Smooth muscle cell (in vitro differentiated cells): ENCODE measurements around the gene ASAP2. TPM values are rescaled to one million over a fixed set of nuclear protein-coding genes. Genes with fewer than 3 reads are reported as not detected.

Experiments used
- DNase-seq: peaks from one replicate; lab custom pipeline; 2025; ENCODE audit not compliant: unreplicated experiment; lab: John Stamatoyannopoulos, UW
- H2AFZ ChIP-seq: fragments of 200-600 bp; sonication (generic); 2 replicates; pipeline ENCODE4 v1.6.0; 2016; ENCODE audit warnings: antibody characterized with exemption, low read depth, mild to moderate bottlenecking
- H3F3A ChIP-seq: fragments of 200-600 bp; sonication (generic); 2 replicates; pipeline ENCODE4 v1.6.0; 2017; ENCODE audit warnings: antibody characterized with exemption, low read depth
- H3K27ac ChIP-seq: fragments of 200-600 bp; sonication (generic); 2 replicates; pipeline ENCODE4 v1.5.1; 2016; ENCODE audit warnings: low read depth, mild to moderate bottlenecking
- H3K27me3 ChIP-seq: fragments of 200-600 bp; sonication (generic); 2 replicates; pipeline ENCODE4 v1.6.1; 2016; ENCODE audit warnings: low read depth, mild to moderate bottlenecking
- H3K36me3 ChIP-seq: fragments of 200-600 bp; sonication (generic); 2 replicates; pipeline ENCODE4 v1.5.1; 2016; ENCODE audit warnings: low read depth
- H3K4me1 ChIP-seq: fragments of 200-600 bp; sonication (generic); 2 replicates; pipeline ENCODE4 v1.5.1; 2016; ENCODE audit warnings: low read depth
- H3K4me2 ChIP-seq: fragments of 200-600 bp; sonication (generic); 2 replicates; pipeline ENCODE4 v1.6.0; 2016; ENCODE audit warnings: mild to moderate bottlenecking
- H3K4me3 ChIP-seq: fragments of 200-600 bp; sonication (generic); 2 replicates; pipeline ENCODE4 v1.5.1; 2016; ENCODE audit warnings: mild to moderate bottlenecking
- H3K79me2 ChIP-seq: fragments of 200-600 bp; sonication (generic); 2 replicates; pipeline ENCODE4 v1.6.0; 2016; ENCODE audit warnings: low read depth, mild to moderate bottlenecking
- H3K9ac ChIP-seq: fragments of 200-600 bp; sonication (generic); 2 replicates; pipeline ENCODE4 v1.6.0; 2016; ENCODE audit warnings: low read depth
- H3K9me3 ChIP-seq: fragments of 200-600 bp; sonication (generic); replicated peaks from 2 replicates; pipeline ENCODE4 v1.5.1; 2016; ENCODE audit warnings: low read depth
- H4K20me1 ChIP-seq: fragments of 200-600 bp; sonication (generic); 2 replicates; pipeline ENCODE4 v1.6.0; 2016; ENCODE audit warnings: low read depth
- CTCF ChIP-seq: fragments of 200-600 bp; sonication (generic); IDR thresholded peaks from 2 replicates; pipeline ENCODE4 v1.5.1; 2017; ENCODE audit warnings: borderline replicate concordance, mild to moderate bottlenecking, antibody characterized with exemption; ENCODE audit not compliant: insufficient read depth, poor library complexity, severe bottlenecking
- WGBS: methylation state at CpG from one replicate; pipeline ENCODE4 v1.1.7; 2016; ENCODE audit warnings: low lambda C conversion rate; 5-methylcytosine and 5-hydroxymethylcytosine counted together
- polyA plus RNA-seq: library from polyadenylated mRNA; unstranded; fragments of >200 nt; fragmentation: Nextera tagmentation; extraction: Ambion mirVana; gene quantifications from 2 replicates; pipeline ENCODE4 v1.2.1, GENCODE V29; 2016
- total RNA-seq: library from RNA; depleted of rRNA; stranded (reverse); fragments of >200 nt; gene quantifications from 2 replicates; pipeline ENCODE4 v1.2.3, GENCODE V29; 2014

The ASAP2 gene
- total and polyA plus RNA-seq, 2 experiments from 2014 or later, result 8.8 to 23.1 TPM

GRCh38 chr2:9251154-9252001, 44.8 kb downstream of the ASAP2 start:
- H4K20me1 ChIP-seq, result peaks cover 11% of the 10 kb centered on the region
- peak overlapping the region; percentile 63 for H3K27ac ChIP-seq
- peaks cover 7% of the 10 kb centered on the region for H3K4me1 ChIP-seq
- WGBS, result 79% methylated on average over 16 of the region's 16 CpGs
- H3K9me3 ChIP-seq, result no peaks in the 10 kb centered on the region
- H3K27me3 ChIP-seq, result no peaks in the 10 kb centered on the region
- H3K4me2 ChIP-seq, result peak overlapping the region; percentile 3
- H3K4me3 ChIP-seq, result no peak overlapping the region
- peaks cover 86% of the 10 kb centered on the region for H3K79me2 ChIP-seq
- H2AFZ ChIP-seq, result no peak overlapping the region
- no peak for TF ChIP-seq CTCF
- no peak overlapping the region for H3K9ac ChIP-seq
- no peak for DNase-seq
- H3F3A ChIP-seq, result no peaks in the 10 kb centered on the region
- H3K36me3 ChIP-seq, result no peaks in the 10 kb centered on the region

DNA sequence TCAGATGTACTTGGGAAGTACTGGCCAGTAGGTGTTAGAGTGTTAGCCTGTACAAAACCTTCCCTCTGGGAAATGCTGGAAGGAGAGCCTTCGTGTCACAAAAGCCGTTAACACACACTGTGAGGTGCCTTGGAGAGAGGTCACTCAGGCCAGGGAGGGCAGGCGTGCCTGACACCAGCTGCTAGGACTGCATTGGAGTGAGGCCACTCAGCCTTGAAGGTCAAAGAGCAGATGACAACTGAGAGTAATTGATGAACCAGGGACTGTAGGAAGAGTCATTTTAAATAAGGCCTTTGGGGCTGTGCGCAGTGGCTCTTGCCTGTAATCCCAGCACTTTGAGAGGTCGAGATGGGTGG, 45.4 kb downstream of the ASAP2 start:
- Histone ChIP-seq H4K20me1 (peaks cover 16% of the 10 kb centered on the region), H3K4me1 (peaks cover 7% of the 10 kb centered on the region), H3K9me3 (no peaks in the 10 kb centered on the region), H3K79me2 (peaks cover 84% of the 10 kb centered on the region), H3K36me3 (no peaks in the 10 kb centered on the region), H3K27me3 (no peaks in the 10 kb centered on the region), H2AFZ (no peak overlapping the region), H3F3A (no peaks in the 10 kb centered on the region), H3K27ac (peak overlapping the region; percentile 63), H3K4me3 (no peak overlapping the region), H3K4me2 (no peak overlapping the region), H3K9ac (no peak overlapping the region)
- DNase-seq, result no peak
- no peak for TF ChIP-seq CTCF
- WGBS, result 85% methylated on average over 5 of the region's 5 CpGs

- H3K36me3 ChIP-seq, result no peaks in the 10 kb centered on the region
- WGBS, result 91% methylated on average over 4 of the region's 4 CpGs
- no peak overlapping the region for H3K9ac ChIP-seq
- H2AFZ ChIP-seq, result no peak overlapping the region
- H4K20me1 ChIP-seq, result peaks cover 28% of the 10 kb centered on the region
- H3K4me2 ChIP-seq, result no peak overlapping the region
- no peak overlapping the region for H3K27ac ChIP-seq
- no peak for DNase-seq
- H3K79me2 ChIP-seq, result peaks cover 77% of the 10 kb centered on the region
- H3K9me3 ChIP-seq, result no peaks in the 10 kb centered on the region
- H3F3A ChIP-seq, result no peaks in the 10 kb centered on the region
- no peaks in the 10 kb centered on the region for H3K27me3 ChIP-seq
- no peak for TF ChIP-seq CTCF
- H3K4me1 ChIP-seq, result peaks cover 10% of the 10 kb centered on the region
- no peak overlapping the region for H3K4me3 ChIP-seq
Observed at GRCh38 chr2:9255416-9255815, 48.8 kb downstream of the ASAP2 start.

DNA sequence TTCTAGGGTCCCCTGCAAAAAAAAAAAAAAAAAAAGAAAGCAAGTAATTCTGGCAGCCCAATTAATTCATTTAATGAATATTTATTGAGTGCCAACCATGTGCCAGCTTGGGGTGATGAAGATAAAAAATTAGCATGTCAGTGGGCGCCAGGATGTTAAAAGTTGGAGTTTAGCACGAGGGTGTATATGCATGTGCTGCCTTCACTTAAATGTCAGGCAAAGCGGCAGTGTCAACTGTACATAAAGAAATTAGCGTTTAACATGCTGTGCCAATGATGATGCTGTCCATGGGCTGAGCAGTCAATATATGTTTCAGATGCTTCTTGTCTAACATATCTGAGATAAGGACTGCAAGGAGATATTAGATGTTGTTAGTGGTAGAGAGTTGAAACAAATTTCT, 49.5 kb downstream of the ASAP2 start:
- no peak overlapping the region for H2AFZ ChIP-seq
- no peak overlapping the region for H3K4me2 ChIP-seq
- H3K9me3 ChIP-seq, result no peaks in the 10 kb centered on the region
- peaks cover 36% of the 10 kb centered on the region for H4K20me1 ChIP-seq
- no peak for TF ChIP-seq CTCF
- peaks cover 9% of the 10 kb centered on the region for H3K4me1 ChIP-seq
- H3F3A ChIP-seq, result no peaks in the 10 kb centered on the region
- H3K4me3 ChIP-seq, result no peak overlapping the region
- no peak overlapping the region for H3K27ac ChIP-seq
- no peaks in the 10 kb centered on the region for H3K36me3 ChIP-seq
- DNase-seq, result no peak
- no peak overlapping the region for H3K9ac ChIP-seq
- peaks cover 79% of the 10 kb centered on the region for H3K79me2 ChIP-seq
- 93% methylated on average over 4 of the region's 4 CpGs for WGBS
- no peaks in the 10 kb centered on the region for H3K27me3 ChIP-seq
